ENCODE results near the gene FASN. TPM values are rescaled to one million over a fixed set of nuclear protein-coding genes. Genes with fewer than 3 reads are reported as not detected.

FASN gene
- total and polyA plus RNA-seq, 2 of the 13 experiments (the other 11 are each of a cell fraction or from before 2014, with no cell fraction given) = 51.7 to 101 TPM

DNA sequence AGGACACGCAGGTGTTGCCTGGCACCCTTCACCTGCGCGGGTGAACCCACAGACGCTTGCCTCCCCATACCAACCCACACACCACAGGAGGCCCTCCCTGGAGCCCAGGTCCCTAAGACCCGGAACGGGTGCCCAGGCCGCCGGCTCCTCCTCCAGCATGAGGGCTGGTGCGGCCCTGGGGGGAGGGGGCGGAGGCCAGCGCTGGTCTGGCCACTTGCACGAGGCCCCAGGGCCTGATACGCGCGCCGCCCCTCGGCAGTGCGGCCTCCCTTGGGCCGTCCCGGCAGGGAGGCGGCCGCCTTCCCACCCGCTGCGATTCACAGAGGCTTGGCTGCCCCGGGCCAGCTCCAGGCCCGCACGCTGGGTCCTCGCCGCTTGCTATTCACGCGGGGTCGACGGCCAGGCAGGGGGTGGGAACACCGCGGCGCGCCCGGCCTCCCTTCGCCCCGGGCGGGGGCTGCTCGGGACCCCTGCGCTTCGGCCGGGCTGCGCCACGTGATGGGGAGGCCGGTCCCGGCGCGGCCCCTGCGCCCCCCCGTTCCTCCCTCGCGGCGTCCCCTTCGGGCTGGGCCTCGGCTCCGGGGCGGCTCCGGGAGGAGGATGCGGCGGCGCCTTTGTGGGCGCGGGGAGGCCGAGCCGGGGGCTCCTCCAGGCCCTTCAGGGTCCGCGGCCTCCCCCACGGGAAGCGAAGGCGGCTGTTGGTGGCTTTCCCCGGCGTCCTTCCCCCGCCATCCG is 685 bp downstream of the FASN start (continued):
- TF ChIP-seq HOXA5 (CRISPR knock-in tag; IDR thresholded peaks at IDR 0.05) (no peak; the same call in none of the 2 replicates), BRD4 (CRISPR knock-in tag; IDR thresholded peaks at IDR 0.05) (peak; percentile 57; the same call in 1 of the 2 replicates), REPIN1 (CRISPR knock-in tag; IDR thresholded peaks at IDR 0.05; ENCODE audit: borderline replicate concordance, low read depth) (no peak), ZNF101 (CRISPR knock-in tag; IDR thresholded peaks at IDR 0.05; ENCODE audit: borderline replicate concordance, low read depth) (peak; percentile 56; the same call in 1 of the 2 replicates), PITX1 (CRISPR knock-in tag; IDR thresholded peaks at IDR 0.05) (peak; percentile 36; the same call in 1 of the 2 replicates), IRF9 (CRISPR knock-in tag; IDR thresholded peaks at IDR 0.05; ENCODE audit: borderline replicate concordance) (no peak), ZNF251 (CRISPR knock-in tag; IDR thresholded peaks at IDR 0.05) (no peak), MTF2 (CRISPR knock-in tag; IDR thresholded peaks at IDR 0.05; ENCODE audit: borderline replicate concordance) (no peak), NR2F1 (CRISPR knock-in tag; IDR thresholded peaks at IDR 0.05) (no peak), THAP11 (CRISPR knock-in tag; IDR thresholded peaks at IDR 0.05) (no peak; the same call in 1 of the 2 replicates), LCORL (IDR thresholded peaks at IDR 0.05) (no peak), LCORL (CRISPR knock-in tag; IDR thresholded peaks at IDR 0.05) (0 out of 2 replicates have a peak, but pooled peaks have one; percentile 28), NR1H2 (CRISPR knock-in tag; IDR thresholded peaks at IDR 0.05; ENCODE audit: borderline replicate concordance, low read depth) (no peak), DNMT3B (CRISPR knock-in tag; conservative IDR thresholded peaks at IDR 0.05) (no peak), ZNF747 (CRISPR knock-in tag; IDR thresholded peaks at IDR 0.05; ENCODE audit: borderline replicate concordance) (no peak), IKZF5 (CRISPR knock-in tag; IDR thresholded peaks at IDR 0.05) (no peak), ZNF136 (CRISPR knock-in tag; IDR thresholded peaks at IDR 0.05; ENCODE audit: low read depth) (no peak), ISX (CRISPR knock-in tag; conservative IDR thresholded peaks at IDR 0.05) (no peak), ATRX (CRISPR knock-in tag; IDR thresholded peaks at IDR 0.05; ENCODE audit: borderline replicate concordance) (no peak), NFYC (CRISPR knock-in tag; IDR thresholded peaks at IDR 0.05) (no peak), ZNF350 (CRISPR knock-in tag; IDR thresholded peaks at IDR 0.05; ENCODE audit: borderline replicate concordance, low read depth) (no peak), TCF12 (IDR thresholded peaks at IDR 0.05) (no peak), TCF12 (CRISPR knock-in tag; IDR thresholded peaks at IDR 0.05) (peak; percentile 25)
- TF ChIP-seq, protein P1, sequence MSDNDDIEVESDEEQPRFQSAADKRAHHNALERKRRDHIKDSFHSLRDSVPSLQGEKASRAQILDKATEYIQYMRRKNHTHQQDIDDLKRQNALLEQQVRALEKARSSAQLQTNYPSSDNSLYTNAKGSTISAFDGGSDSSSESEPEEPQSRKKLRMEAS (IDR thresholded peaks at IDR 0.05) = no peak
- TF ChIP-seq, protein P2, sequence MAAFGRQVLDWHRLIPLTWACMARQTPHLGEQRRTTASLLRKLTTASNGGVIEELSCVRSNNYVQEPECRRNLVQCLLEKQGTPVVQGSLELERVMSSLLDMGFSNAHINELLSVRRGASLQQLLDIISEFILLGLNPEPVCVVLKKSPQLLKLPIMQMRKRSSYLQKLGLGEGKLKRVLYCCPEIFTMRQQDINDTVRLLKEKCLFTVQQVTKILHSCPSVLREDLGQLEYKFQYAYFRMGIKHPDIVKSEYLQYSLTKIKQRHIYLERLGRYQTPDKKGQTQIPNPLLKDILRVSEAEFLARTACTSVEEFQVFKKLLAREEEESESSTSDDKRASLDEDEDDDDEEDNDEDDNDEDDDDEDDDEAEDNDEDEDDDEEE (CRISPR knock-in tag; IDR thresholded peaks at IDR 0.05) = no peak
- TF ChIP-seq, protein P3, sequence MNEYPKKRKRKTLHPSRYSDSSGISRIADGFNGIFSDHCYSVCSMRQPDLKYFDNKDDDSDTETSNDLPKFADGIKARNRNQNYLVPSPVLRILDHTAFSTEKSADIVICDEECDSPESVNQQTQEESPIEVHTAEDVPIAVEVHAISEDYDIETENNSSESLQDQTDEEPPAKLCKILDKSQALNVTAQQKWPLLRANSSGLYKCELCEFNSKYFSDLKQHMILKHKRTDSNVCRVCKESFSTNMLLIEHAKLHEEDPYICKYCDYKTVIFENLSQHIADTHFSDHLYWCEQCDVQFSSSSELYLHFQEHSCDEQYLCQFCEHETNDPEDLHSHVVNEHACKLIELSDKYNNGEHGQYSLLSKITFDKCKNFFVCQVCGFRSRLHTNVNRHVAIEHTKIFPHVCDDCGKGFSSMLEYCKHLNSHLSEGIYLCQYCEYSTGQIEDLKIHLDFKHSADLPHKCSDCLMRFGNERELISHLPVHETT (CRISPR knock-in tag; conservative IDR thresholded peaks at IDR 0.05) = no peak; the same call in 1 of the 2 replicates

Data from HepG2 (cell line).